NB4 (cell line): ENCODE data around the gene WDR38.

Experiments used
- CTCF ChIP-seq: IDR thresholded peaks from one replicate; pipeline ENCODE4 v1.5.1; 2012; ENCODE audit warnings: low read depth, low read length
- MYC ChIP-seq: IDR thresholded peaks from 2 replicates; pipeline ENCODE4 v1.6.1; 2011; ENCODE audit warnings: low read depth, low read length
- POLR2A ChIP-seq: IDR thresholded peaks from 2 replicates; pipeline ENCODE4 v1.6.1; 2011; ENCODE audit warnings: mild to moderate bottlenecking; ENCODE audit not compliant: insufficient read length; ENCODE audit errors: extremely low read depth
- TF ChIP-seq, protein P1 (sequence below): IDR thresholded peaks from 2 replicates; pipeline ENCODE4 v1.6.1; 2011; ENCODE audit warnings: low read depth, low read length

- no peak for TF ChIP-seq MYC
- no peak for TF ChIP-seq CTCF
- no peak for TF ChIP-seq POLR2A
- TF ChIP-seq, protein P1, sequence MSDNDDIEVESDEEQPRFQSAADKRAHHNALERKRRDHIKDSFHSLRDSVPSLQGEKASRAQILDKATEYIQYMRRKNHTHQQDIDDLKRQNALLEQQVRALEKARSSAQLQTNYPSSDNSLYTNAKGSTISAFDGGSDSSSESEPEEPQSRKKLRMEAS: no peak
These were observed 414 bp downstream of the WDR38 start for GRCh38 chr9:124853605-124854143.
